Dendritic cell treated with granulocyte-macrophage colony-stimulating factor and Interleukin-4, amounts not matched to agents 40 ng/mL and 50 ng/mL, for 4 days (primary cell): ENCODE results near the gene AQP9.

Experiments
- H3K27ac Mint-ChIP-seq: one replicate; pipeline ENCODE4 v1.8.0; 2022; ENCODE audit warnings: mild to moderate bottlenecking, mixed read lengths
- H3K27me3 Mint-ChIP-seq: one replicate; pipeline ENCODE4 v1.8.0; 2022; ENCODE audit warnings: mild to moderate bottlenecking, mixed read lengths
- H3K36me3 Mint-ChIP-seq: one replicate; pipeline ENCODE4 v1.8.0; 2022; ENCODE audit warnings: low read depth, mixed read lengths
- H3K4me1 Mint-ChIP-seq: one replicate; pipeline ENCODE4 v1.8.0; 2022; ENCODE audit warnings: low read depth, mixed read lengths
- H3K4me3 Mint-ChIP-seq: one replicate; pipeline ENCODE4 v1.8.0; 2022; ENCODE audit warnings: mild to moderate bottlenecking, moderate library complexity, mixed read lengths
- H3K9me3 Mint-ChIP-seq: one replicate; pipeline ENCODE4 v1.8.0; 2022; ENCODE audit warnings: mixed read lengths
- intact Hi-C: fragments of 100-400 bp; cut with micrococcal nuclease; formaldehyde crosslinking; loops from one replicate; pipeline ENCODE4 v1.15.0; 2022

Gene AQP9

GRCh38 chr15:58147171-58147611 lies 9.0 kb downstream of the AQP9 start:
- Mint-ChIP-seq H3K4me1 (peaks cover 61% of the 10 kb centered on the region), H3K36me3 (no peaks in the 10 kb centered on the region), H3K27ac (peak overlapping the region; percentile 88), H3K4me3 (no peak overlapping the region), H3K27me3 (no peaks in the 10 kb centered on the region), H3K9me3 (no peaks in the 10 kb centered on the region)
- intact Hi-C loops = loop anchor here (10.0 kb wide), 1 partner anchor 582 kb away; no protein-coding TSS in a partner anchor

GRCh38 chr15:58148120-58148519 lies 9.9 kb downstream of the AQP9 start:
- no peaks in the 10 kb centered on the region for H3K36me3 Mint-ChIP-seq
- H3K4me1 Mint-ChIP-seq = peaks cover 52% of the 10 kb centered on the region
- peak overlapping the region; percentile 88 for H3K27ac Mint-ChIP-seq
- intact Hi-C loops = loop anchor here (10.0 kb wide), 1 partner anchor 583 kb away; no protein-coding TSS in a partner anchor
- no peak overlapping the region for H3K4me3 Mint-ChIP-seq
- no peaks in the 10 kb centered on the region for H3K27me3 Mint-ChIP-seq
- no peaks in the 10 kb centered on the region for H3K9me3 Mint-ChIP-seq

GRCh38 chr15:58148633-58149445 lies 10.7 kb downstream of the AQP9 start:
- no peaks in the 10 kb centered on the region for H3K36me3 Mint-ChIP-seq
- H3K4me3 Mint-ChIP-seq = no peak overlapping the region
- H3K27me3 Mint-ChIP-seq = no peaks in the 10 kb centered on the region
- peaks cover 47% of the 10 kb centered on the region for H3K4me1 Mint-ChIP-seq
- intact Hi-C loops = loop anchor here (10.0 kb wide), 1 partner anchor 584 kb away; no protein-coding TSS in a partner anchor
- H3K9me3 Mint-ChIP-seq = no peaks in the 10 kb centered on the region
- peak overlapping the region; percentile 88 for H3K27ac Mint-ChIP-seq

- H3K27me3 Mint-ChIP-seq = no peaks in the 10 kb centered on the region
- H3K27ac Mint-ChIP-seq = no peak overlapping the region
- intact Hi-C loops = no loop called here
- peaks cover 5% of the 10 kb centered on the region for H3K4me1 Mint-ChIP-seq
- no peaks in the 10 kb centered on the region for H3K9me3 Mint-ChIP-seq
- no peaks in the 10 kb centered on the region for H3K36me3 Mint-ChIP-seq
- no peak overlapping the region for H3K4me3 Mint-ChIP-seq
Measured at GRCh38 chr15:58154769-58155168, 16.6 kb downstream of the AQP9 start.

GRCh38 chr15:58159827-58160386 lies 21.7 kb downstream of the AQP9 start:
- H3K27ac Mint-ChIP-seq = no peak overlapping the region
- no peaks in the 10 kb centered on the region for H3K36me3 Mint-ChIP-seq
- no peaks in the 10 kb centered on the region for H3K9me3 Mint-ChIP-seq
- intact Hi-C loops = no loop called here
- no peaks in the 10 kb centered on the region for H3K27me3 Mint-ChIP-seq
- peaks cover 22% of the 10 kb centered on the region for H3K4me1 Mint-ChIP-seq
- H3K4me3 Mint-ChIP-seq = no peak overlapping the region

GRCh38 chr15:58161436-58161930 lies 23.3 kb downstream of the AQP9 start:
- H3K9me3 Mint-ChIP-seq = no peaks in the 10 kb centered on the region
- H3K27ac Mint-ChIP-seq = no peak overlapping the region
- H3K4me1 Mint-ChIP-seq = peaks cover 32% of the 10 kb centered on the region
- no peaks in the 10 kb centered on the region for H3K27me3 Mint-ChIP-seq
- intact Hi-C loops = no loop called here
- no peak overlapping the region for H3K4me3 Mint-ChIP-seq
- no peaks in the 10 kb centered on the region for H3K36me3 Mint-ChIP-seq

GRCh38 chr15:58163985-58164384 lies 25.8 kb downstream of the AQP9 start:
- intact Hi-C loops = no loop called here
- Mint-ChIP-seq H3K4me1 (peaks cover 46% of the 10 kb centered on the region), H3K27me3 (no peaks in the 10 kb centered on the region), H3K4me3 (no peak overlapping the region), H3K36me3 (peaks cover 10% of the 10 kb centered on the region), H3K27ac (no peak overlapping the region), H3K9me3 (no peaks in the 10 kb centered on the region)

- no peak overlapping the region for H3K4me3 Mint-ChIP-seq
- H3K27me3 Mint-ChIP-seq = no peaks in the 10 kb centered on the region
- no peak overlapping the region for H3K27ac Mint-ChIP-seq
- H3K9me3 Mint-ChIP-seq = no peaks in the 10 kb centered on the region
- peaks cover 41% of the 10 kb centered on the region for H3K4me1 Mint-ChIP-seq
- peaks cover 11% of the 10 kb centered on the region for H3K36me3 Mint-ChIP-seq
- intact Hi-C loops = no loop called here
Measured at GRCh38 chr15:58164926-58165325, 26.7 kb downstream of the AQP9 start.

- Mint-ChIP-seq H3K27me3 (no peaks in the 10 kb centered on the region), H3K4me1 (peaks cover 40% of the 10 kb centered on the region), H3K9me3 (no peaks in the 10 kb centered on the region), H3K27ac (no peak overlapping the region), H3K36me3 (peaks cover 17% of the 10 kb centered on the region), H3K4me3 (no peak overlapping the region)
- intact Hi-C loops = no loop called here
Measured at GRCh38 chr15:58165661-58166060, 27.5 kb downstream of the AQP9 start.

- intact Hi-C loops = no loop called here
- Mint-ChIP-seq H3K27me3 (no peaks in the 10 kb centered on the region), H3K27ac (peak overlapping the region; percentile 73), H3K9me3 (no peaks in the 10 kb centered on the region), H3K36me3 (peaks cover 31% of the 10 kb centered on the region), H3K4me1 (peaks cover 36% of the 10 kb centered on the region), H3K4me3 (no peak overlapping the region)
Measured at GRCh38 chr15:58167095-58167691, 29.0 kb downstream of the AQP9 start.

- Mint-ChIP-seq H3K27me3 (no peaks in the 10 kb centered on the region), H3K4me1 (peaks cover 24% of the 10 kb centered on the region), H3K4me3 (no peak overlapping the region), H3K36me3 (peaks cover 54% of the 10 kb centered on the region), H3K27ac (no peak overlapping the region), H3K9me3 (no peaks in the 10 kb centered on the region)
- intact Hi-C loops = no loop called here
Measured at GRCh38 chr15:58169934-58170333, 31.8 kb downstream of the AQP9 start.

- Mint-ChIP-seq H3K4me3 (no peak overlapping the region), H3K27me3 (no peaks in the 10 kb centered on the region), H3K27ac (no peak overlapping the region), H3K9me3 (no peaks in the 10 kb centered on the region), H3K4me1 (peaks cover 14% of the 10 kb centered on the region), H3K36me3 (peaks cover 68% of the 10 kb centered on the region)
- intact Hi-C loops = no loop called here
Measured at GRCh38 chr15:58171476-58172061, 33.4 kb downstream of the AQP9 start.

- no peak overlapping the region for H3K27ac Mint-ChIP-seq
- H3K9me3 Mint-ChIP-seq = no peaks in the 10 kb centered on the region
- H3K27me3 Mint-ChIP-seq = no peaks in the 10 kb centered on the region
- H3K4me1 Mint-ChIP-seq = peaks cover 6% of the 10 kb centered on the region
- peaks cover 65% of the 10 kb centered on the region for H3K36me3 Mint-ChIP-seq
- intact Hi-C loops = no loop called here
- no peak overlapping the region for H3K4me3 Mint-ChIP-seq
Measured at GRCh38 chr15:58174709-58175108, 36.5 kb downstream of the AQP9 start.

GRCh38 chr15:58175955-58176354 lies 37.8 kb downstream of the AQP9 start:
- no peak overlapping the region for H3K4me3 Mint-ChIP-seq
- intact Hi-C loops = no loop called here
- H3K9me3 Mint-ChIP-seq = no peaks in the 10 kb centered on the region
- peaks cover 6% of the 10 kb centered on the region for H3K4me1 Mint-ChIP-seq
- no peaks in the 10 kb centered on the region for H3K27me3 Mint-ChIP-seq
- peaks cover 61% of the 10 kb centered on the region for H3K36me3 Mint-ChIP-seq
- H3K27ac Mint-ChIP-seq = no peak overlapping the region
